IMR-90 (cell line): ENCODE results near the gene CDKN2B-AS1.

Experiments
- CEBPB ChIP-seq: IDR thresholded peaks from 2 replicates; pipeline ENCODE4 v1.6.1; 2012; ENCODE audit warnings: low read depth, low read length, improper control_type of control experiment
- CTCF ChIP-seq: conservative IDR thresholded peaks from 2 replicates; pipeline ENCODE4 v1.5.1; 2012; ENCODE audit warnings: mild to moderate bottlenecking, low read depth, low read length, improper control_type of control experiment
- MAZ ChIP-seq: IDR thresholded peaks from 2 replicates; pipeline ENCODE4 v1.6.1; 2012; ENCODE audit warnings: low read depth, mild to moderate bottlenecking, low read length, improper control_type of control experiment, moderate library complexity, borderline replicate concordance
- POLR2A ChIP-seq: IDR thresholded peaks from 2 replicates; pipeline ENCODE4 v1.6.1; 2012; ENCODE audit warnings: mild to moderate bottlenecking, low read depth, low read length
- SMC3 ChIP-seq: fragments of 150-350 bp; IDR thresholded peaks from 2 replicates; pipeline ENCODE4 v1.6.1; 2016; ENCODE audit warnings: low read depth, mild to moderate bottlenecking, antibody characterized with exemption, low read length, moderate library complexity

- TF ChIP-seq CTCF (no peak), CEBPB (no peak), MAZ (no peak), SMC3 (no peak), POLR2A (no peak)
Observed at GRCh38 chr9:22120595-22120994, 126.0 kb downstream of the CDKN2B-AS1 start.
